Endothelial cell of umbilical vein (primary cell): ENCODE data around the gene SLC9A9.

Experiments used
- CTCF ChIP-seq, 2 donors: IDR thresholded peaks; 1 replicate in 1 of 2; 2 replicates in 1 of 2; pipeline ENCODE4 v1.5.1; 2011; ENCODE audit warnings: low read length in 2 of 2, mild to moderate bottlenecking in 2 of 2, moderate library complexity in 2 of 2, control low read depth in 1 of 2, inconsistent platforms in 1 of 2, low read depth in 1 of 2; ENCODE audit not compliant: insufficient read depth in 1 of 2; ENCODE audit errors: extremely low read depth in 1 of 2
- MAX ChIP-seq: IDR thresholded peaks from 2 replicates; pipeline ENCODE4 v1.6.1; 2011; ENCODE audit not compliant: insufficient read depth, insufficient read length
- POLR2A ChIP-seq: IDR thresholded peaks from 2 replicates; pipeline ENCODE4 v1.6.1; 2012; ENCODE audit warnings: low read depth, mild to moderate bottlenecking, control low read depth, low read length

GRCh38 chr3:143827425-143827824 is 20.8 kb downstream of the SLC9A9 start:
- TF ChIP-seq CTCF (IDR thresholded peaks at IDR 0.05; ENCODE audit: extremely low read depth in 1 of 2, insufficient read depth in 1 of 2, low read depth in 1 of 2, low read length in 2 of 2): no peak
- no peak for TF ChIP-seq MAX
- no peak for TF ChIP-seq POLR2A
